ENCODE measurements around the gene MKLN1.
"Not testable (repeated sequence)": the region's sequence is repeated elsewhere in the genome, so short reads cannot be mapped to it uniquely, and the experiment has no call there.

Gene MKLN1

DNA sequence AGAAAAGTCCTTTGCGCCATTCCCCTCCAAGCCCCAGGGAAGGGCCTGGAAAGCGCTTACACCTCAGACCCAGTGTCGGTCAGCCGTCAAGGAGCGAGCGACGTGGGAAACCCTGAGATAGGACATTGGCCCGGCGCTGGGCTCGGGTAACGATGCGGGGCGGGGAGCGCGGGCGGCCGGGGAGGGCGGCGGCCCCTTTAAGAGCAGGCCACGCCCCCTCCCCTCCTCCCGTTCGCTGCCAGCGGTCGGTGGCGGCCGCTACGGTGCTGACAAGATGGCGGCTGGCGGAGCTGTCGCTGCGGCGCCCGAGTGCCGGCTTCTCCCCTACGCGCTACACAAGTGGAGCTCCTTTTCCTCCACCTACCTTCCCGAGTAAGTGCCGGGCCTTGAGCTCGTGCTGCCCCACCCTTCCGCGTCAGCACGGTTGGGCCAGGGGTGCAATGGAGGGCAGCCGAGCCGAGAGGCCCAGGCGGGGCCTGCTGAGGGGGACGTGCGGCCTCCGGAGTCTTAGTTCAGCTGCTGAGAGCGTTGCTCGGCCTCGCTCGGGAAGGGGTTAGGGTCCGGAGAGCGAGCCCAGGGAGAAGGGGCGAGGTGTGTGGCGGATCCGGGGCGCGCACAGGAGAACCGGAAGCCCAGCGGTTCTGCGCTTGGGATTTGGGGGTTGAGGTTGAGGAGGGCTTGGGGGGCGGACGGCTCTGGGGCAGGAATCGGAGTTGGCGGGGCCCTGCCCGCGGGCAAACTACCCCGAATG lies at the start of gene MKLN1:
Gene MKLN1 (plus strand): TSS at position 251 of the 751 bp plus-strand sequence. CDS start 24 bp downstream, at position 275.
- FAIRE-seq, result no peak

DNA sequence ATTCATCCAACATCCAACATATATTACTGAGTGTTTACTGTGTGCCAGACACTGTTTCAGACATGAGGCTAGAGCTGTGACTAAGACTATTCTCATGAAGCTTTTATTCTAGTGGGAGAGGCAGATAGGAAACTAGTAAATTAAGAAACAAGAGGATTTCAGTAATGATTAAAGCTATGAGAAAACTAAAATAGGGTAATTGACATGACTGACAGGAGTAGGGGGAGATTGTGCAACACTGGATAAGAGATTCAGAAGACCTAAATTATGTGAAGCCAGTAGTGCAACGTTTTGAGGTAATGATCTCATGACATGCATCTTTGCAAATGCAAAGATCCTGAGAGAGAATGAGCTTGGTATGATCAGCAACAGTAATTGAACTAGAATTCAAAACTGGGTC lies 48.6 kb upstream of the MKLN1 start:
- no peak for FAIRE-seq

DNA sequence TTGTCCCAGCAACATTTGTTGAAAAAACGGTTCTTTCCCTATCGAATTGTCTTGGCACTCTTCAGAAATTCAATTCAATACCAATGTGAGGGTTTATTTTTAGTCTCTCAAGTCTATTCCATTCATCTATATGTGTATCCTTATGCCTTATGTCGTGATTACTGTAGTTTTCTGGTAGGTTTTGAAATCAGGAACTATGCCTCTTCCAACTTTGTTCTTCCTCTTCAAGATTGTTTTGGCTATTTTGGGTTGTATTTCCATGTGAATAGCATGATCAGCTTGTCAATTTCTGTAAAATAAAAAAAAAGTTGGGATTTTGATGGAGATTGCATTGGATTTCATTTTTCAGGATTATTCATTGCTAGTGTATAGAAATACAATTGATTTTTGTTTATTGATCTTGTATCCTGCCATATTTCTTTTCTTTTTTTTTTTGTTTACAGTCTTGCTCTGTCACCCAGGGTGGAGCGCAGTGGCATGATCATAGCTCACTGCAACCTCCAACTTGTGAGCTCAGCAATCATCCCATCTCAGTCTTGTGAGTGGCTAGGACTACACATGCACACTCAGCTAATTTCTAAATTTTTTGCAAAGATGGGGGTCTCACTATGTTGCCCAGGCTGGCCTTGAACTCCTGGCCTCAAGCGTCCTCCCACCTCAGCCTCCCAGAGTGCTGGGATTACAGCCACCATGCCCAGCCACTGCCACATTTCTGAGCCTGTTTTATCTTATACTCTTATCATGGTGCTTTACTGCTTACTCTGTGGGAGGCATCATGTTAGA lies 46.2 kb upstream of the MKLN1 start:
- FAIRE-seq, result no peak

DNA sequence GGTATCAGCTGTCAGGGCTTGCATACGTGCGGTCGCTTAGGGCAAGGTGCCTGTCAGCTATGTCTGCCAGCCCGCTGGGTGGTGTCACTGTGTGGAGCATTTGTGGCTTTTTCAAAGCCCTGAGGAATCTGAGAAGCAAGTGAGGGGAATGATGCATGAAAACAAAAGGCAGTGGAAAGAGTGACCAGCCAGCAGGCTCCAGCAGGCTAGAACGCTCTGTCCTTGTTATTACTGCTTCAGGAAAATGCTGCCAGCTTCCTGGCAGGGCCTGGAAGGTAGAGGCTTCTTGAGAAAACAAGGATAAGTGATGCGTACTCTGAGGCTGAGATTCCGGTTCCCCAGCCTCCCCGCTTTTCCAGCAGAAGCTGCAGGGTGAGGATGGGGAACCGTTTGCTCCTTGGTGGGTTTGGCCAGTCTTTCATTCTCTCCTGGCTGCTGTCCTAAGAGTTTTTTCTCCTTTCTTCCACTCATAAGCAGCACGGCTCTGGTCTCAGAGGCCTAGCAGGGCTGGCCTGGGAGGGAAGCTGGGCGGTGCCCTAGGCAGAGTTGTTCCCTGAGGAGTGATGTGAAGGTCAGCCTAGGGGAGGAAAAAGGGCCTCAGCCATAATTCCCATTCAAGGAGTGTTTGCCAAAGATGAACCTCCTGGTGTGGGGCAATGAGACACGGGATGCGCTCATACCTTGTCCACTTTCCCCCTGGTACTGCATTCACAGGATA lies 42.8 kb upstream of the MKLN1 start:
- no peak for FAIRE-seq

DNA sequence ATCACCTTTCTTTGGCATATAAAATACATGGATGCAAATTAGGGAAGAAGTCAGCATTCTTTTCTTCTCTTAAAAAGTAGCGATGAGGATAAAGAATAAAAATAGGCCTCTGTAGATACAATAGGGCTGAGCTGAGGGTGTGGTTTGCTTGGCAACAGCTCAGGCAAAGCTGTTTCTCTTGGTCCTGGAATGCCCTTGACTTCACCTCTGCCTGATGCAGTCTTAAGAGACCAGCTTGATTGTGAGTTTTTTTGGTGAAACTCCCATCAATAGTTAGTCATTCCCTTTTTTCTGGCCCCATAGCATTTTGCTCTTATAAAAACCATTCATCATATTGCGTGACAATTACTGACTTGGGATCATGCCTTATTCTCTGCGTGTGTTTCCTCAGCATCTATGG lies 42.1 kb upstream of the MKLN1 start:
- FAIRE-seq, result no peak

DNA sequence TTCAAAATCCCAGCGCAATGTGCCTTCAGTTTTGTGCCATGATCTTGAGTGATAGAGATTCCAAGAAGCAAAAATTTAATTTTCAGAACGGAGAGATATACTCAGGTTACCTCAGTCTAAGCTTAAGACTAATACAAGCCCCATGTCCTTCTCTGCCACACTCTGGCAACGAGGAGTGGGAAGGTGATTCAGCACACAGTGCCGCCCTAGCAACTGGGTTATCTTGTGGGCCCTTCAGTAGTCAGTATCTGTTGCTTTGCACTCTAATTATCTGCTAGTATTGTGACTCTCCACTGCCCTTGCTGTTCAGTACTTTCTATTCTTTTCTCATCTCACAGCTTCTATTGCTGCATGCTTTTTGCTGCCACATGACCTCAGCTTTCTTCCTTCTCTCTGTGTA lies 39.2 kb upstream of the MKLN1 start:
- FAIRE-seq, result no peak

DNA sequence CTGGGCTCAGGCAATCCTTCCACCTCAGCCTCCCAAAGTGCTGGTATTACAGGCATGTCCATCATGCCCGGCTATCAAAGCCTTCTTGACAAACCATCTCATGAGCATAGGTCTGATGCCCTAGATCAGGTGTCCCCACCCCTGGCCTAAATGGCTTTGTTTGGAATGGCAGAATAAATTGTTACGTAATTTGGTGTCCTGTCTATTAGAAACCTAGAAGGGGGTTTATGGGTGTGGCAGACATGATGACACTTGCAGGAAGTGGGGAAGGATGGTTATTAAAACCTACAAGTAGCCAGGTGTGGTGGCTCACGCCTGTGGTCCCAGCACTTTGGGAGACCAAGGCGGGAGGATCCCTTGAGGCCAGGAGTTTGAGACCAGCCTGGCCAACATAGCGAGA lies 38.6 kb upstream of the MKLN1 start:
- no peak for FAIRE-seq

DNA sequence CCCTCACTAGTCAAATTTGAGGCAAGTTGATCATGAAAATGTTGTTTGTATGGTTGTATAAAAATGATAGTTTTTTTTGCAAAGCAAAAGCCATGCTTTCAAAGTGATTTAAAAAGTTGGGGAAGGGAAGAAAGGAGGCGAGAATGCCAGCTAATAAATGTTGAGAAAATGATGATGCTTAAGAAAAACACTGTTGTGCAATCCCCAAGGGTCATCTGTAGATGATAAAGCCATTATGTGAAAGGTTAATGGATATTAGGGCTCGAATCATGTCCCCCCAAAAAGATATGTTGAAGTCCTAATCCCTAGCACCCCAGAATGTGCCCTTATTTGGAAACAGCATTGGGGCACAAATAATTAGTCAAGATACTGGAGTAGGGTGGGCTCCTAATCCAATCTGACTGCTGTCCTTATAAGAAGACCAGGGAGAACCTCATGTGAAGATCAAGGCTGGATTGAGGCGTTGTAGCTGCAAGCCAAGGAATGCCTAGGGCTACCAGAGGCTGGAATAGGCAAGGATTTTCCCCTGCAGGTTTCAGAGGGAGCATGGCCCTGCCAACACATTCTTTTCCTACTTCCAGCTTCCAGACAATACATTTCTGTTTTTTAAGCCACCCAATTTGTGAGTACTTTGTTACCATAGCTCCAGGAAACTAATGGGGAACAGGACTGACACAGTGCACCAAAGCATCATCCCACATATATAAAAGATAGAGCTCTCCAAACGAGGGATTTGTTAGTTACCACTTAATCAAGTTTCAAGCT lies 35.4 kb upstream of the MKLN1 start:
- no peak for FAIRE-seq

DNA sequence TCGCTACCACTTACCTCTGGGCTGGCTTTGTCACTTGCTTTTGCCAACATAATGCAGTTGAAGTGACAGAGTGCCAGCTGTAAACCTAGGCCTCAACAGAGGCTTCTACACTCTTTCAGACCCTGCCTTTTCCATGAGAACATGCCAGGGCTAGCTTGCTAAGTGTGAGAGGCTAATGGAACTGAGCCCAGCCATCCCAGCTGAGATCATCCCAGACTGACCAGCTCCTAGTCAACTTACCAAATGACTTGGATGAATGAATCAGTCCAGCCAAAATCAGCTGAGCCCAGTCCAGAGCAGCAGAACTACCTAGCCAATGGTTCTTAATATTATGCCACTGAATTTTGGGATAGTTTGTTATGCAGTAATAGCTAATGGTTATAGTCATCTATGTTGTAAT lies 34.7 kb upstream of the MKLN1 start:
- FAIRE-seq, result no peak

DNA sequence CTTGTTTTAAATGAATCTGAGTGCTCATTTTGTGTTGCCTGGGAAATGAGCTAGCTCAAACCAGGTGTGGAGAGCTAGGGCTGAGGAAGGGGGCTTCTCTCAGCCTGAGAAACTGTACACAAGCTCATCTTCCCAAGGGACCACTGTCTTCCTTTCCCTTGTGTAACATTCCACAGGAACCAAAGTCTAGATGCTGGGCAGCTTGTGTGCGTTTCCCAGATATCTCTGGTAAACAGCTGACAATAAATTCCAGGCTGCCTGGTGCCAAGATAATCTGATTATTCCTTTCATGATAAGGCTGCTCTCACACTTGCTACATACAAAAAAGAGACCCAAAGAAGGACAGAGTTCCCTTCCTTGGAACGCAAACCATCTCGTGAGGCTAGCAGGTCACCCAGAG lies 33.1 kb upstream of the MKLN1 start:
- no peak for FAIRE-seq

DNA sequence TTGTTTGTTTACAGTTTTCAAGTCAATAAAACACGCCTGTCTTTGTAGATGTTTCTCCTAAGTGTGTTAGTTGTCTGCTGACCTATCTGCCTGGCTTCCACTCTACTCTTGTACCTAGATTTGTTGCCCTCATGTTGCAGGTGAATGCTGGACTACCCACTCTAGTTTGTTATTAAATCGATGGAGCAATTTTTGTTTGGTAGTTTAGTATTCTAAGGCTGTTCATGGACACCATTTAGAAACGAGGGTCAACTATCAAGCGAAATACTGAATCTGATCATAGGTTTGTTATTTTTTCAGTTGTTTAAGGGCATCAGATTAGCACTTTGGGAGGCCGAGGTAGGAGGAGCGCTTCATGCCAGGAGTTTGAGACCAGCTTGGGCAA lies 29.1 kb upstream of the MKLN1 start:
- FAIRE-seq, result no peak

DNA sequence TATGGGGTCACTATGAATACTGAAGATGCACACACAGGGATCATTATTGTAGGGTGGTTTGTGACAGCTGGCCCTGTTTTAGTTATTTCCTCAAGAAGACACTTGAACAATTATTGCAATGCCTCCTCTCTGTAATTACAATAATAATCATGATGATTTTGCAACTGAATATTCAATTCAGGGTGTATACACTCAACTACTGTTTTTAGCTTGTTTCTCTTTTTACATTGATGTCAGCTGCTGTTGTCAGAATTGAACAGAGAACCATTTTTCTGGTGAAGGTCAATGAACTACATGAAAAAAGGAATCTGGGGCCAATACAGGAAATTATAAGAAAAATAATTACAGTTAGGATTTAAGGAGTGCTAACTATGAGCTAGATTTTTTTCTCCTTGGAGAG lies 28.6 kb upstream of the MKLN1 start:
- FAIRE-seq, result no peak

DNA sequence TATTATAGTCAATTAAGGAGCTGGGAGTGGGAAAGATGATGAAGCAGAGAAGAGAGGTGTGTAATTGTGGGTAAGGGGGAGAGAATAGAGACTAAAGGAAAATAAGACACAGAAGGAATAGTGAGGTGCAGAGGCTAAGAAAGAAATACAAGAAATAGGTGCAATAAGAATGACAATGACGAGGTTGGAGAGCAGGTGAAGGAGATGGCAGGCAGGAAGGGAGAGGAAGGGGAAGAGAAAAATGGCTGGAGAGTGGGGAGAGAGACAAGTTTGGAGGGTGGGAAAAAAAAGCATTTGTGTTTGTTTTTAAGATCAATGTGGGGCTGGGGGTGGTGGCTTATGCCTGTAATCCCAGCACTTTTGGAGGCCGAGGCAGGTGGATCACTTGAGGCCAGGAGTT lies 27.6 kb upstream of the MKLN1 start:
- no peak for FAIRE-seq

DNA sequence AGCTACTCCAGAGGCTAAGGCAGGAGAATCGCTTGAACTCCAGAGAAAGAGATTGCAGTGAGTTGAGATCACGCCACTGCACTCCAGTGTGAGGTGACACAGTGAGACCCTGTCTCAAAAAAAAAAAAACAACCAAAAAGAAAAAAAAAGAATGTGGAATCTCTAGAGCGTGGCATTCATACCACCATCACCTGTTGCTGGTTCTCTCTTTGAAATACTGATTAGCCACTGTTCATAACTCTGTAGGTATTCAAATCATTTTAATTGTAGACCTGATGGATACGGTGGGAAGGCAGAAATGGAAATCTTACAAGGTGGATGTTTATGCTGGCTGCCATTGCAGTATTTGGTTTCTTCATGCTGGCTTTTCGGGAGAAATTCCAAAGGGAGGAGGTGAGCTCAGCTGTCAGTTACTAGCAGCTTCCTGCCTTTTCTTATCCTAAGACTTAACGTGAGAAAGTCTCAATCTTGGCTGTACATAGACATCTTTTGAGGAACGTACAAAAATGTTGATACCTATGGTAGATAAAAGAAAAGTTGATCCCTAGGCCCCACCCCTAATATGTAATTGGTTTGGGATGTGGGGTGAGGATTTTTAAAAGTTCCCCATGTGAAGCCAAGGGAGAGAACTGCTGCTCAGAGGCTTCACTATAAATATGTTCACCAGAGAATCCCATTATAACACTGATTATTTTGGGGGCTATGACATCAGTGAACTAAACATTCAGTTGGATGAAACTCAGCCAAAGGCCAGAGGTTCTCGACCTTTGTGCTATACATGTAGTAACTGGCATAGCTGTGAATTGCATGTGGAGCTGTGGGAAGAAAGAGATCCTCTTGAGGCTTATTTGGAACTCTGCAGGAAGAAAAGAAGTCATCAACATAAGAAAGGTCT lies 26.9 kb upstream of the MKLN1 start:
- no peak for FAIRE-seq

DNA sequence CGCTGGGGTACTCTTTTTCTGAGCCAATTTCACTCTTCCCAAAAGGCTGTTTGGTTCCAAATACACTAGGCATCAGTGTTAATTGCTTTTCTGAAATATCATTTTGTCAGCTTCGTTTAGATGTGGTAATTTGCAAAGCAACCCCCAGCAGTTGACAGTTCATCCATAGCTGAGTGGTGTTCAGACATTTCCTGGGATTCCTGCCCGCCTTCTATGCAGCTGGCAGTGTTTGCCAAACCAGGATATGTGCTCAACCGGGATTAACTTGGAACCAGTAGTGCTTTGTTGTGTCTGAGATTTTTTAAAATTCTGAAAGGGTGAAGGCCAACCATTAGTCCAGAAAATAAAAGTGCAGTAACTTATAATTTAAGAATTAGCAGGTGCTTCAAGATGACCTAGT lies 25.2 kb upstream of the MKLN1 start:
- FAIRE-seq, result no peak

DNA sequence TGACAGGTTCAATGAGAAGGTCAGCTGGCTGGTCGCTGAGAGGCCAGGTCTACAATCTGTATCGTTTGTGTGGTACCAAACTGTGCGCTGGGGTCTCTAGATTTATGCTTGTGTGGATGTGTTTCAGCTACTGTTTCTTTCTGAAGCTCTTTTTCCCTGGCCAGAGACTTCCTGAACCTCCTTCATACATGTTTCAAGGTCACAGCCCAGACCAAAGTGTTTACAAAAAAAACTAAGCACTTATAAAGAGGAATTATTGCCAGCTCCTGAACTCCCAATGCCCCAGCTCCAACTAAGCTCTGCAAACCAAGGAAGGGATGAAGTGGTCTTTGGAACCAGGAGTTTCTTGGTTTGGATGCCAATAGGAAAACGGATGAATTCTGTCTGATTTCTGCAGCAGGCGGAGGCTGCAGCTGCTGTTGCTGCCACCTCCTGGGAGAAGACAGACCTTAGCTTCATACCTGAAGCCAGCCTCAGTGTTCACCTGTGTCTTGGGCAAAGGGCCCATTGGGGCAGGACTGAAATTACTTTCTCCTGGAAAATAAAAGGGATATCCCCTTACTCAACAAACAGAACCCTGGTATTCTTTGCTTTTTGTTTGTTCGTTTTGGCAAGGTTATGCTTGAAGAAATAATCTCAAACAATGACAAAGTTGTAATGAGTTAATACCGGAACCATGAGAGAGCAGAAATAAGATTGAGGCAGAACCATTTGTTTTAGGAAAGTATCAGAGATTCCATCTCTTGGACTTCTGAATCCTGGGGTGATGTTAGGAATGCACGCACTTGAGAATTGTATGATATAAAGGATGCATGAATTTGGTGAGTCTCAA lies 24.6 kb upstream of the MKLN1 start:
- no peak for FAIRE-seq

DNA sequence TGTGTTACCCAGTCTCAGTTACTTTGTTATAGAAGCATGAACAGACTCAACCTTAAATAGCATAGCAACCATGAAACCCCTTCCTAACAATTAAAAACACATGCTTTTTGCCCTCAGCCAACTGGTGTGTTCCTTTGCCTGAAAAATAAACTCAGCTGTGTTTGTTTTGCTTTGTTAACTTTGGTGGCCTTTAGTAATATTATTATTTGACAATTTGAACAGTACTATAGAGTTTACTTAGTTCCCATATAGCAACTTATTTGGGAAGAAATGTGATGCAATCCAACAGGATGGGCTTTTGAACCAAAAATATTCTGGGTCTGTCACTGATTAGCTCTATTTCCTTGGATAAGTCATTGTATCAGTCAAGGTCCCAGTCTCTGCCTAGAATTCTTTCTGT lies 22.5 kb upstream of the MKLN1 start:
- FAIRE-seq, result no peak

DNA sequence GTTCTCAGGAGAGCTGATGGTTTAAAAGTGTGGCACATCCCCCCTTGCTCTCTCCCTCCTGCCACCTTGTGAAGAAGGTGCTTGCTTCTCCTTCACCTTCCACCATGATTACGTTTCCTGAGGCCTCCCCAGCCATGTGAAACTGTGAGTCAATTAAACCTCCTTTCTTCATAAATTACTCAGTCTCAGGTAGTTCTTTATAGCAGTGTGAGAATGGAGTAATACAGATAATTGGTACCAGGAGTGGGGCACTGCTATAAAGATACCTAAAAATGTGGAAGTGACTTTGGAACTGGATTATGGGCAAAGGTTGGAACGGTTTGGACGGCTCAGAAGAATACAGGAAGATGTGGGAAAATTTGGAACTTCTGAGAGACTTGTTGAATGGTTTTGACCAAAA lies 21.6 kb upstream of the MKLN1 start:
- FAIRE-seq, result not testable (repeated sequence)

DNA sequence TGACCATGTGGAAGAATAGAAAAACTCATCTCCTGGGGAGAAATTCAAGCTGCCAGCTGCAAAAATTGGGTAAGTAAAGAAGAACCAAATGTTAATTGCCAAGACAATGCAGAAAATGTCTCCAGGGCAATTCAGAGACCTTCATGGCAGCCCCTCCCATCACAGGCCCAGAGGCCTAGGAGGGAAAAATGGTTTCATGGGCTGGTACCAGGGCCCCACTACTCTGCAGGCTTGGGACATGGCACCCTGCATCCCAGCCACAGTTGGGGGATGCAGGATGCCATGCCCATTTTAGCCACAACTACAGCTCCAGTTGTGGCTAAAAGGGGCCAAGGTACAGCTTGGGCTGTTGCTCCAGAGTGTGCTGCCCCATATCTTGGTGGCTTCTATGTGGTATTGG lies 20.9 kb upstream of the MKLN1 start:
- no peak for FAIRE-seq

DNA sequence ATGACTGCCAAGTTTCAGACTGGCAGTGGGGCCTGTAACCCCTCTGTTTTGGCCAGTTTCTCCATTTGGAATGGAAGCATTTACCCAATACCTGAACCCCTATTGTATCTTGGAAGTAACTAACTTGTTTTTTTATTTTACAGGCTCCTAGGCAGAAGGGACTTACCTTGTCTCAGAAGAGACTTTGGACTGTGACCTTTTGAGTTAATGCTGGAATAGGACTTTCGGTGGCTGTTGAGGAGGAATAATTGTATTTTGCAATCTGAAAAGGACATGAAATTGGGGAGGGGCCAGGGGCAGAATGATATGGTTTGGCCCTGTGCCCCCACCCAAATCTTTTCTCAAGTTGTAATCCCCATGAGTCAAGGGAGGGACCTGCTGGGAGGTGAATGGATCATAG lies 20.0 kb upstream of the MKLN1 start:
- FAIRE-seq, result no peak

DNA sequence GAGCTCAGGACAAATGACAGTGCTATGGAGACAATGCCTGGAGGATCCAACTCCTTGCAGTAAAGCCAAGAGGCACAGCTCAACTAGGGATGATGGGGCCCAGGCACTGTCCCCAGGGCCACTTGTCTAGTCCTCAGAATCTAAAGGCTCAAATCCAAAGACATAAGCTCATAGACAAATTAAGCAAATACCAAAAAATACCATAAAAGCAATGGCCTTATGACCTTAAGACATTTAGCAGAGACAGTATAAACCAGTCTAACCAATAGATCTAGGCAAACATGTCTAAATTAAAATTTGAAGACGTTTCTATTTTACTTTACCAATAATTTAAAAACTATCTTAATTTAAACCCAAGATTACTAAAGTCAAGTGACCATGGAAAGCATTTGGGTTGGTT lies 14.8 kb upstream of the MKLN1 start:
- FAIRE-seq, result no peak

Measured in G401.6 (cell line).